Activated CD4-positive, CD25-positive, alpha-beta regulatory T cell (primary cell): Measurements from ENCODE around the gene GJD4.

Experiments used
- DNase-seq, 4 experiments: peaks; one replicate each; lab custom pipeline; 2025; lab: John Stamatoyannopoulos, UW

The GJD4 gene

DNA sequence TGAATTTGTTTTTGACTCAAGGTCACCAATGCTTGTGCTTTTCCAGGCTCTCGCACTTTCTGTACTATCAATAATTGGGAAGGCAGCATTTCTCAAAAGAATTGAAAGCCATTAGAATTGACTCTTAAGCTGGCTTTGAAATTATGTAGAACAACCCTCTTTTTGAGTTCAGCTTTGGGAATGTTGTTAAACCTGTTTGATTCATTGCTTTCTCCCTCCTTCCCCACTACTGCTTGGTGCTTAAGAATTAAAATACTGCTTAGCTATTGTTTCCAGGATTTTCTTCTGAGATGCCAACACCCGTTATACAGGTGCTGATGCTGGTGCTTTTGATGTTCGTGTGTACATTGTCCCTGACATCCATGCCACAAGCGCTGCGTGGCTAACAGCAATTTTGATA, 52.5 kb downstream of the GJD4 start:
- no peak for DNase-seq
